Gastroesophageal sphincter (tissue), 4 donors: Measurements from ENCODE around the gene VPS45. TPM values are rescaled to one million over a fixed set of nuclear protein-coding genes. Genes with fewer than 3 reads are reported as not detected.

ENCODE experiments used
- ATAC-seq: fragments of 150-250 bp; one replicate; pipeline ENCODE4 v1.9.1; 2016; ENCODE audit warnings: mild to moderate bottlenecking, moderate library complexity
- H3K27ac ChIP-seq, 4 donors: fragments of 200-600 bp; sonication (generic) in 3 of 4; 1 replicate in 3 of 4; 2 replicates in 1 of 4; pipeline ENCODE4 v1.5.1; 2016 to 2019
- H3K27me3 ChIP-seq: fragments of 200-600 bp; sonication (generic); one replicate; pipeline ENCODE4 v1.5.1; 2019
- H3K36me3 ChIP-seq, 2 donors: fragments of 200-600 bp; sonication (generic); one replicate each; pipeline ENCODE4 v1.5.1; 2019; ENCODE audit warnings: control low read depth in 1 of 2
- H3K4me1 ChIP-seq, 3 donors: fragments of 200-600 bp; sonication (generic); 1 replicate in 2 of 3; 2 replicates in 1 of 3; pipeline ENCODE4 v1.5.1; 2016 to 2019; ENCODE audit warnings: control low read depth in 2 of 3
- H3K4me3 ChIP-seq, 2 donors: fragments of 200-600 bp; sonication (generic); one replicate each; pipeline ENCODE4 v1.5.1; 2019; ENCODE audit warnings: mild to moderate bottlenecking in 1 of 2, moderate library complexity in 1 of 2
- H3K9me3 ChIP-seq, 3 donors: fragments of 200-600 bp; sonication (generic); one replicate each; pipeline ENCODE4 v1.5.1; 2017 to 2019; ENCODE audit warnings: control low read depth in 2 of 3
- CTCF ChIP-seq, 4 experiments: fragments of 200-600 bp in 2 of 4; fragments of 450-650 bp in 2 of 4; sonication (generic) in 1 of 4; IDR thresholded peaks; one replicate each; pipeline ENCODE4 v1.5.1; 2017 to 2019; ENCODE audit warnings: antibody characterized with exemption in 4 of 4, mild to moderate bottlenecking in 2 of 4, moderate library complexity in 2 of 4
- EP300 ChIP-seq: sonication (generic); formaldehyde crosslinking; IDR thresholded peaks from one replicate; pipeline ENCODE4 v1.6.1; 2017; ENCODE audit warnings: antibody characterized with exemption, mild to moderate bottlenecking
- POLR2A ChIP-seq, 2 donors: fragments of 450-650 bp; IDR thresholded peaks; one replicate each; pipeline ENCODE4 v1.6.1; 2017; ENCODE audit warnings: antibody characterized with exemption in 2 of 2, mild to moderate bottlenecking in 2 of 2, moderate library complexity in 1 of 2
- POLR2AphosphoS5 ChIP-seq: sonication (generic); formaldehyde crosslinking; IDR thresholded peaks from one replicate; pipeline ENCODE4 v1.6.1; 2017; ENCODE audit warnings: antibody characterized with exemption
- WGBS, 2 donors: methylation state at CpG; one replicate each; pipeline ENCODE4 v1.1.5; 2018; ENCODE audit warnings: low coverage in 1 of 2; 5-methylcytosine and 5-hydroxymethylcytosine counted together
- total RNA-seq, 4 donors: library from RNA; depleted of rRNA; stranded (reverse); fragments of >200 nt; gene quantifications; one replicate each; pipeline ENCODE4 v1.1.0, GENCODE V29; 2016

VPS45 gene
- total RNA-seq, 4 donors from 2014 or later = 44.7 to 75.8 (median 50.4) TPM

- H3K36me3 ChIP-seq = peaks cover 0 to 33% of the 10 kb centered on the region in 2 donors
- no peak overlapping the region for H3K27ac ChIP-seq
- no peak for ATAC-seq
- H3K4me1 ChIP-seq = peaks cover 0 to 52% (median 5%) of the 10 kb centered on the region in 3 donors
- no peaks in the 10 kb centered on the region for H3K27me3 ChIP-seq
- TF ChIP-seq POLR2AphosphoS5 (no peak), EP300 (no peak), CTCF (IDR thresholded peaks at IDR 0.05) (no peak), POLR2A (IDR thresholded peaks at IDR 0.05) (no peak)
- no peak overlapping the region for H3K4me3 ChIP-seq
- no peaks in the 10 kb centered on the region for H3K9me3 ChIP-seq
- 78 to 88% methylated on average over 4 to 5 of the region's 5 CpGs for WGBS, 2 donors
Measured at GRCh38 chr1:150069923-150070322, 2.3 kb downstream of the VPS45 start.

- Histone ChIP-seq H3K27me3 (no peaks in the 10 kb centered on the region), H3K4me1 (peaks cover 0 to 32% (median 5%) of the 10 kb centered on the region in 3 donors), H3K36me3 (peaks cover 10 to 61% of the 10 kb centered on the region in 2 donors), H3K4me3 (no peak overlapping the region), H3K9me3 (no peaks in the 10 kb centered on the region), H3K27ac (no peak overlapping the region)
- ATAC-seq = peak; percentile 41
- TF ChIP-seq CTCF (IDR thresholded peaks at IDR 0.05) (peak; percentile 27 to 52 (median 50)), POLR2A (IDR thresholded peaks at IDR 0.05) (no peak)
- 43 to 49% methylated on average over 3 of the region's 3 CpGs for WGBS, 2 donors
Measured at GRCh38 chr1:150072959-150073358, 5.4 kb downstream of the VPS45 start.

GRCh38 chr1:150073516-150073915 is 5.9 kb downstream of the VPS45 start:
- no peak for ATAC-seq
- 84 to 90% methylated on average over 2 of the region's 2 CpGs for WGBS, 2 donors
- Histone ChIP-seq H3K27ac (no peak overlapping the region), H3K27me3 (no peaks in the 10 kb centered on the region), H3K4me3 (no peak overlapping the region), H3K9me3 (no peaks in the 10 kb centered on the region), H3K36me3 (peaks cover 10 to 66% of the 10 kb centered on the region in 2 donors), H3K4me1 (peaks cover 0 to 27% (median 3%) of the 10 kb centered on the region in 3 donors)
- TF ChIP-seq POLR2AphosphoS5 = no peak
- no peak for TF ChIP-seq CTCF (IDR thresholded peaks at IDR 0.05)
- TF ChIP-seq POLR2A (IDR thresholded peaks at IDR 0.05) = no peak
- no peak for TF ChIP-seq EP300

GRCh38 chr1:150076066-150076465 is 8.5 kb downstream of the VPS45 start:
- Histone ChIP-seq H3K4me1 (peaks cover 0 to 11% (median 0%) of the 10 kb centered on the region in 3 donors), H3K9me3 (no peaks in the 10 kb centered on the region), H3K27ac (no peak overlapping the region), H3K27me3 (no peaks in the 10 kb centered on the region), H3K36me3 (peaks cover 10 to 87% of the 10 kb centered on the region in 2 donors), H3K4me3 (no peak overlapping the region)
- 50 to 92% methylated on average over 1 to 2 of the region's 2 CpGs for WGBS, 2 donors
- ATAC-seq = no peak
- TF ChIP-seq CTCF (IDR thresholded peaks at IDR 0.05) (no peak), POLR2A (IDR thresholded peaks at IDR 0.05) (no peak)

GRCh38 chr1:150076985-150077384 is 9.4 kb downstream of the VPS45 start:
- Histone ChIP-seq H3K27me3 (no peaks in the 10 kb centered on the region), H3K27ac (no peak overlapping the region), H3K9me3 (no peaks in the 10 kb centered on the region), H3K36me3 (peaks cover 10 to 94% of the 10 kb centered on the region in 2 donors), H3K4me1 (peaks cover 0 to 11% (median 0%) of the 10 kb centered on the region in 3 donors), H3K4me3 (no peak overlapping the region)
- TF ChIP-seq CTCF (IDR thresholded peaks at IDR 0.05) (no peak), EP300 (no peak), POLR2A (IDR thresholded peaks at IDR 0.05) (no peak), POLR2AphosphoS5 (no peak)
- 82 to 91% methylated on average over 2 to 6 of the region's 6 CpGs for WGBS, 2 donors
- ATAC-seq = no peak
